Breast epithelium (tissue), 4 donors: ENCODE measurements around the gene BCORL1. TPM values are rescaled to one million over a fixed set of nuclear protein-coding genes. Genes with fewer than 3 reads are reported as not detected.

Source experiments
- DNase-seq, 2 donors: peaks; one replicate each; pipeline ENCODE4 v3.0.0-alpha.2; 2019; ENCODE audit warnings: low spot score in 2 of 2
- H3K27ac ChIP-seq, 2 donors: fragments of 200-600 bp; sonication (generic) in 1 of 2; one replicate each; pipeline ENCODE4 v1.5.1; 2016 to 2019; ENCODE audit warnings: mild to moderate bottlenecking in 1 of 2
- H3K27me3 ChIP-seq, 2 donors: fragments of 200-600 bp; sonication (generic) in 1 of 2; one replicate each; pipeline versions ENCODE4 v1.5.1 to v1.6.0; 2017 to 2019; ENCODE audit warnings: control low read depth in 1 of 2, mild to moderate bottlenecking in 1 of 2
- H3K36me3 ChIP-seq: fragments of 200-600 bp; one replicate; pipeline ENCODE4 v1.5.1; 2019
- H3K4me1 ChIP-seq, 2 donors: fragments of 200-600 bp; sonication (generic); one replicate each; pipeline ENCODE4 v1.5.1; 2016 to 2019; ENCODE audit warnings: control low read depth in 1 of 2
- H3K4me3 ChIP-seq, 3 donors: fragments of 200-600 bp; sonication (generic); 1 replicate in 2 of 3; 2 replicates in 1 of 3; pipeline ENCODE4 v1.5.1; 2016 to 2019; ENCODE audit warnings: mild to moderate bottlenecking in 3 of 3, moderate library complexity in 2 of 3
- H3K9me3 ChIP-seq, 2 donors: fragments of 200-600 bp; sonication (generic) in 1 of 2; one replicate each; pipeline ENCODE4 v1.5.1; 2016 to 2019; ENCODE audit warnings: control low read depth in 1 of 2
- POLR2A ChIP-seq: fragments of 450-650 bp; IDR thresholded peaks from one replicate; pipeline ENCODE4 v1.6.1; 2016; ENCODE audit warnings: antibody characterized with exemption, mild to moderate bottlenecking, moderate library complexity
- POLR2AphosphoS5 ChIP-seq, 3 donors: sonication (generic); formaldehyde crosslinking; IDR thresholded peaks; one replicate each; pipeline ENCODE4 v1.6.1; 2017; ENCODE audit warnings: antibody characterized with exemption in 3 of 3
- intact Hi-C: fragments of 100-400 bp; cut with DNase I; formaldehyde crosslinking; loops from one replicate; pipeline ENCODE4 v1.15.1; 2023; ENCODE audit warnings: low total_unique reads
- total RNA-seq, 3 donors: library from RNA; depleted of rRNA; stranded (reverse); fragments of >200 nt; gene quantifications; one replicate each; pipeline ENCODE4 v1.1.0, GENCODE V29; 2016
- TF ChIP-seq, protein P1 (sequence below), 3 donors: fragments of 450-650 bp; IDR thresholded peaks; one replicate each; pipeline ENCODE4 v1.5.1; 2016 to 2017; ENCODE audit warnings: antibody characterized with exemption in 3 of 3, mild to moderate bottlenecking in 3 of 3, moderate library complexity in 3 of 3

BCORL1 gene
- total RNA-seq, 3 donors from 2014 or later: 4.5 to 5.0 (median 4.9) TPM

DNA sequence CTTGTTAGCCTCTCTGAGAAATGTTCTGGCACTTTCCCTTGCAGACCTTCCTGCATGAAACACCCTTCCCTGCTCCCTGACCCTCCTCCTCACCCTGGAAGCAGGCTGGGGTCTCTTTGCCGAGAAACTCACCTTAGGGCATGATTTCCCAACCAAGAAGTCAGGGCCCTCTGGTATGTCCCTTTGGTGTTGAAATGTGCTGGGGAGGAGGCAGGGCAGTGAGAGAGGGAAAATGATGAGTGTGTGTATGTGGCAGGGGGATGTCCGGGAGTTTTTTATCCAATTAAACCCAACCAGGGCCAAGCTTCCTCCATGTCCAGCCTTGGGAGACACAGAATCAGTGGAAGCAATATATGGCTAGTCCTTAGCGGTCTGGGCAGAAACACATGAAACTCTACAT is 122.8 kb downstream of the BCORL1 start:
- Histone ChIP-seq H3K27ac (no peak overlapping the region), H3K4me3 (no peak overlapping the region), H3K4me1 (no peaks in the 10 kb centered on the region), H3K36me3 (no peaks in the 10 kb centered on the region), H3K9me3 (no peaks in the 10 kb centered on the region), H3K27me3 (peaks cover 0 to 25% of the 10 kb centered on the region in 2 donors)
- DNase-seq: no peak
- TF ChIP-seq POLR2A (no peak), POLR2AphosphoS5 (IDR thresholded peaks at IDR 0.05) (no peak)
- TF ChIP-seq, protein P1, sequence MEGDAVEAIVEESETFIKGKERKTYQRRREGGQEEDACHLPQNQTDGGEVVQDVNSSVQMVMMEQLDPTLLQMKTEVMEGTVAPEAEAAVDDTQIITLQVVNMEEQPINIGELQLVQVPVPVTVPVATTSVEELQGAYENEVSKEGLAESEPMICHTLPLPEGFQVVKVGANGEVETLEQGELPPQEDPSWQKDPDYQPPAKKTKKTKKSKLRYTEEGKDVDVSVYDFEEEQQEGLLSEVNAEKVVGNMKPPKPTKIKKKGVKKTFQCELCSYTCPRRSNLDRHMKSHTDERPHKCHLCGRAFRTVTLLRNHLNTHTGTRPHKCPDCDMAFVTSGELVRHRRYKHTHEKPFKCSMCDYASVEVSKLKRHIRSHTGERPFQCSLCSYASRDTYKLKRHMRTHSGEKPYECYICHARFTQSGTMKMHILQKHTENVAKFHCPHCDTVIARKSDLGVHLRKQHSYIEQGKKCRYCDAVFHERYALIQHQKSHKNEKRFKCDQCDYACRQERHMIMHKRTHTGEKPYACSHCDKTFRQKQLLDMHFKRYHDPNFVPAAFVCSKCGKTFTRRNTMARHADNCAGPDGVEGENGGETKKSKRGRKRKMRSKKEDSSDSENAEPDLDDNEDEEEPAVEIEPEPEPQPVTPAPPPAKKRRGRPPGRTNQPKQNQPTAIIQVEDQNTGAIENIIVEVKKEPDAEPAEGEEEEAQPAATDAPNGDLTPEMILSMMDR (IDR thresholded peaks at IDR 0.05): no peak
- intact Hi-C loops: no loop called here

GRCh38 chrX:130106071-130106470 is 123.6 kb downstream of the BCORL1 start:
- H3K36me3 ChIP-seq: no peaks in the 10 kb centered on the region
- no peaks in the 10 kb centered on the region for H3K9me3 ChIP-seq
- peaks cover 0 to 25% of the 10 kb centered on the region in 2 donors for H3K27me3 ChIP-seq
- no peaks in the 10 kb centered on the region for H3K4me1 ChIP-seq
- intact Hi-C loops: no loop called here
- peak overlapping the region in 1 of 2 donors; percentile 26 for H3K27ac ChIP-seq
- H3K4me3 ChIP-seq: no peak overlapping the region
- no peak for DNase-seq
- TF ChIP-seq, protein P1 (IDR thresholded peaks at IDR 0.05): no peak
- no peak for TF ChIP-seq POLR2A
- no peak for TF ChIP-seq POLR2AphosphoS5 (IDR thresholded peaks at IDR 0.05)

Other genes with a start within 250 kb of the BCORL1 start
- gene XPNPEP2, start 243.7 kb upstream of the BCORL1 start, total RNA-seq: 10 to 100 TPM in 1 of 3 donors, 1 to 10 TPM in 1, under 1 TPM in 1; 0.44 to 12.8 (median 3.9) TPM
- 10 to 100 TPM in 1 of 3 donors, 1 to 10 TPM in 2; 6.6 to 18.7 (median 10.0) TPM for gene SASH3, start 202.7 kb upstream of the BCORL1 start, total RNA-seq
- 10 to 100 TPM; 21.8 to 36.2 (median 34.4) TPM for gene ZDHHC9, start 138.7 kb upstream of the BCORL1 start, total RNA-seq
- 10 to 100 TPM; 17.3 to 22.6 (median 20.8) TPM for gene UTP14A, start 76.5 kb upstream of the BCORL1 start, total RNA-seq
- gene ELF4, start 127.9 kb downstream of the BCORL1 start, total RNA-seq: 10 to 100 TPM in 1 of 3 donors, 1 to 10 TPM in 2; 5.3 to 10.7 (median 9.2) TPM
- 10 to 100 TPM; 13.5 to 24.6 (median 16.6) TPM for gene AIFM1, start 183.2 kb downstream of the BCORL1 start, total RNA-seq
- 1 to 10 TPM in 2 of 3 donors, under 1 TPM in 1; 0.73 to 2.6 (median 1.6) TPM for gene RAB33A, start 189.3 kb downstream of the BCORL1 start, total RNA-seq